ENCODE data around the gene HOXA3. TPM values are rescaled to one million over a fixed set of nuclear protein-coding genes. Genes with fewer than 3 reads are reported as not detected.
A peak's percentile ranks its signal among the peaks of the same experiment; 100 is the strongest.

Gene HOXA3
- total RNA-seq, 2 donors from 2014 or later = 13.3 to 14.1 TPM

DNA sequence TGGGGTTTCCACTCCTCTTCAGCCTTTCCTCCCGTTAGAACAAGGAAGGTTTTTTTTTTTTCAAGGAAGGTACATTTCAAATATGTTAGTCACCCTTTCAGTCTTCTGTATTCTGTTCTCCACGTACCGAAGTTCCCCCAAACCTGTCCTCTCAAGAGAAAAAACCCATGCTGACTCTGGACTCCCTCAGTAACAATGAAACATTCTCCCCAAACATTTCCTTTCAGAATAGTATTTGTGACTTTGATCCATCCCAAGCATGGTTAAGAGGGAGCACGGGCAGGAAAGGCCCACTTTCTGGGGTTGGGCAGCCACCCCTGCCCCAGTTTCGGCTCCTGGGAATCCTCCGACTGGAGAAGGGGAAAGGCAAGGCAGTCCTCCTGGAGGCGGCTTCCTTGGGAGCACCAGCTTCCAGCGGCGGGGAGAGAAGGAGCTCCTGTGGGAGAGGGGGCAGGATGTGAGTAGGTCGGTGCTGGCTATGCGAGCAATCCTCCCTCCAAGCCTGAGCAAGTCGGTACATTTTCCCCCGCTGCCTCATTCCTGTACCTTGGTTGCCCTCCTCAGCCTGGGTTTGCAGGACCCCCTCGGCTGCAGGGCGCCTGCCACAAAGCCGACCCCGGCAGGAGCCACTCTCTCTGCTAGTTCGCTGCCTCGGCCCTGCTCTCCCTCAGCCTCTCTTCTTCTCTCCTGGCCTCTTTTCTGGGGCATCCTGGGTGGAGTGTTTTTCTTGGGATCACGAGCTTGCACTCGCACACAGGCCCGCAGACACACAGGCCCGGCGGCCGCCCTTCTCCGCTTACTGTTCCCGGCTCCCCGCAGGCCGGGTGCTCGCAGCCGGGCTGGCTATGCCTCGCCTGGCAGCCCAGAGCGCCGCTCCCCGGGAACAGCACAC is 54.5 kb downstream of the HOXA3 start:
- TF ChIP-seq, protein P1, sequence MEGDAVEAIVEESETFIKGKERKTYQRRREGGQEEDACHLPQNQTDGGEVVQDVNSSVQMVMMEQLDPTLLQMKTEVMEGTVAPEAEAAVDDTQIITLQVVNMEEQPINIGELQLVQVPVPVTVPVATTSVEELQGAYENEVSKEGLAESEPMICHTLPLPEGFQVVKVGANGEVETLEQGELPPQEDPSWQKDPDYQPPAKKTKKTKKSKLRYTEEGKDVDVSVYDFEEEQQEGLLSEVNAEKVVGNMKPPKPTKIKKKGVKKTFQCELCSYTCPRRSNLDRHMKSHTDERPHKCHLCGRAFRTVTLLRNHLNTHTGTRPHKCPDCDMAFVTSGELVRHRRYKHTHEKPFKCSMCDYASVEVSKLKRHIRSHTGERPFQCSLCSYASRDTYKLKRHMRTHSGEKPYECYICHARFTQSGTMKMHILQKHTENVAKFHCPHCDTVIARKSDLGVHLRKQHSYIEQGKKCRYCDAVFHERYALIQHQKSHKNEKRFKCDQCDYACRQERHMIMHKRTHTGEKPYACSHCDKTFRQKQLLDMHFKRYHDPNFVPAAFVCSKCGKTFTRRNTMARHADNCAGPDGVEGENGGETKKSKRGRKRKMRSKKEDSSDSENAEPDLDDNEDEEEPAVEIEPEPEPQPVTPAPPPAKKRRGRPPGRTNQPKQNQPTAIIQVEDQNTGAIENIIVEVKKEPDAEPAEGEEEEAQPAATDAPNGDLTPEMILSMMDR (IDR thresholded peaks at IDR 0.05) = no peak
- Histone ChIP-seq H3K9ac (ENCODE audit: low read depth in 2 of 2, low read length in 2 of 2) (peak overlapping the region; percentile 67 to 93), H3K4me1 (peaks cover 11% of the 10 kb centered on the region), H3K4me3 (peak overlapping the region; percentile 74), H3K9me3 (no peaks in the 10 kb centered on the region), H3K36me3 (no peaks in the 10 kb centered on the region), H3K27ac (peak overlapping the region; percentile 92), H3K27me3 (no peaks in the 10 kb centered on the region)
- intact Hi-C loops (cut with DNase I) = loop anchor here (5.0 to 10.0 kb wide), 2 partner anchors 236 to 723 kb away; partner anchors contain the start of gene SKAP2
- peak; percentile 45 for DNase-seq

DNA sequence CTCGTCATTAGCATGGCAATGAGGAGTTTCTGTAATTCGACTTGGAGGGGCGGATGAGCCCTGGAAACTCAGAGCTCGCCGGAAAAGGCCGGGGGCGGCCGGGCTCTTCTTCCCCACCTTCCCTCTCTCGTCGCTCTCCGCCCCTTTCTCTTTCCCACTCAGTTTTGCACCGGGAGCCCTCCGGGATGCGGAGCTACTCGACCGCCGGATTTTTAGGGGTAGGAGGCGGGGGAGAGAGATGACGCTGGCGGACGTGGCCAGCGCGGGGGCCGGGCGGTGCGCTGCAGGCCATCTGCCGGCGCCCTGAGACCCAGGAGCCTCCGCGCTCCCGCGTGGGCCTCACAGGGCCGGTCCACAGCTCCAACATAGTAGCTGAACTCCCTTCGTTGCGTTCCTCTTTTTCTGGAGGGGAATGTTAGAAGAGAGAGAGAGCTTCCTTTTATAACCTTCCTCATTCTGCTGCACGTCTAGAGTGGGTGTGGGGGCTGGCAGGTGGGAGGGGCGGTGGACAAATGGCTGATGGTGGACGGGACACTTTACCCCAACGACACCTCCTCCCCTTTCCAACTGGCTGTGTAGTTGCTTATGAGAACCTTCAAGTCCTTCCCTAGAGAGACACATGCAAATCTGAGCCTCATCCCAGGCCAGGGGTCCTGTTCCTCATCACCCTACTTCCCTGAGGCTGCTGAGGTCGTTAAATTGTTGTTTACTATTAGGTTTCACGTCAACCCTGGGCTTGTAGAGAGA is 55.4 kb downstream of the HOXA3 start:
- intact Hi-C loops (cut with DNase I) = loop anchor here (5.0 to 10.0 kb wide), 2 partner anchors 235 to 722 kb away; partner anchors contain the start of gene SKAP2
- Histone ChIP-seq H3K4me3 (peak overlapping the region; percentile 74), H3K27me3 (no peaks in the 10 kb centered on the region)

DNA sequence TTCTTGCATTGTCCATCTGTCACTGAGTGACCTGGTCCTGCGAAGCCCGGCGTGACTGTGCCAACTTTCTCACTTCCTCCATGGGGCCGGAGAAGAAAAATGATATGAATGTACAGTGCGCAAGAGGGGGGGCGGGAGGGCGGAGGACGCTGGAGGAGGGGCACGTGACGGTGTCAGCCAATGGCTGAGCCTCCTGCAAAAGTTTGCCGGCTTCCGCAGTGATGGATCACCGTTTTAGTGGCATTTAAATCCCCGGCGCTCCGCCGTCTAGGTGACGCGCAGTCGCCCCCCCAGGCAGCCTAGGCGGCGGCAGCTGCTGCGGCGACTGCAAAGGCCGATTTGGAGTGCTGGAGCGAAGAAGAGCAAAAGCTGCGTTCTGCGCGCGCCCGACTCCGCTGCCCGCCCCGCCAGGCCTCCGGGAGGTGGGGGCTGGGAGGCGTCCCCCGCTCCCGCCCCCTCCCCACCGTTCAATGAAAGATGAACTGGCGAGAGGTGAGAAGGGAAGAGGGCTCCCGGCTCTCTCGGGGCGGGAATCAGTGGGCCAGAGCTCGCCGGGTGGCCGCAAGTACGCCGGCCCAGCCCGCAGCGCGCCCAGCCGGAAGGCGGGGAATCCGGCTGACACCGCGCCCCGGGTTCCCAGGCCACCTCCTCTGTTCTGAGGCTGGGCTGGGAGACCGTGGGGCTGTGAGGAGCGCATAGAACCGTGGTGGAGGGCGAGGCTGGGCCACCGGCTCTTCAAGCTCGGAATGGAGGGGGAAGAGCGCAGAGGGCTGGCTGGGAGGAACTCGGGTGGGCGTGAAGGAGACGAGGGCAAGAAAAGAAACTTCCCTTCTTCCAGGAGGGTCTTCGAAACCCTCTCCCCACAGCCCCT is 56.3 kb downstream of the HOXA3 start, which contains the start of gene HOXA1:
HOXA1 (minus strand) TSS at position 104 of the 871 bp plus-strand sequence; CDS start at position 16, 88 bp downstream.
- peak within 1 kb of the TSS; percentile 93 to 98 for H3K9ac ChIP-seq (ENCODE audit: low read depth in 2 of 2, low read length in 2 of 2)
- H3K9me3 ChIP-seq = no peaks in the 10 kb centered on the region
- H3K36me3 ChIP-seq = no peaks in the 10 kb centered on the region
- H3K27me3 ChIP-seq = no peaks in the 10 kb centered on the region
- intact Hi-C loops (cut with DNase I) = loop anchor here (5.0 to 10.0 kb wide), 2 partner anchors 234 to 721 kb away; partner anchors contain the start of gene SKAP2
- peak within 1 kb of the TSS; percentile 92 for H3K27ac ChIP-seq
- peak within 1 kb of the TSS; percentile 74 for H3K4me3 ChIP-seq
- TF ChIP-seq, protein P1 (IDR thresholded peaks at IDR 0.05) = no peak
- DNase-seq = peak; percentile 92
- H3K4me1 ChIP-seq = peaks cover 11% of the 10 kb centered on the region

More for the DNA sequence above, 55.4 kb downstream of the HOXA3 start:
- Histone ChIP-seq H3K27ac (peak overlapping the region; percentile 92), H3K9me3 (no peaks in the 10 kb centered on the region), H3K36me3 (no peaks in the 10 kb centered on the region), H3K9ac (ENCODE audit: low read depth in 2 of 2, low read length in 2 of 2) (peak overlapping the region; percentile 93 to 98), H3K4me1 (peaks cover 11% of the 10 kb centered on the region)
- peak; percentile 49 for DNase-seq
- TF ChIP-seq, protein P1 (IDR thresholded peaks at IDR 0.05) = no peak

GRCh38 chr7:27095050-27095896 is 57.1 kb downstream of the HOXA3 start:
- Histone ChIP-seq H3K27me3 (no peaks in the 10 kb centered on the region), H3K9ac (ENCODE audit: low read depth in 2 of 2, low read length in 2 of 2) (peak overlapping the region; percentile 66 to 74), H3K4me3 (peak overlapping the region; percentile 74), H3K36me3 (no peaks in the 10 kb centered on the region), H3K27ac (no peak overlapping the region), H3K9me3 (no peaks in the 10 kb centered on the region), H3K4me1 (peaks cover 11% of the 10 kb centered on the region)
- no peak for DNase-seq
- intact Hi-C loops (cut with DNase I) = loop anchor here (5.0 to 10.0 kb wide), 2 partner anchors 233 to 720 kb away; partner anchors contain the start of gene SKAP2
- TF ChIP-seq, protein P1 (IDR thresholded peaks at IDR 0.05) = no peak

All from colonic mucosa (tissue), 4 donors.